GM12873 (cell line): ENCODE results near the gene DPP10.

Experiments used
- CTCF ChIP-seq: IDR thresholded peaks from 2 replicates; pipeline ENCODE4 v1.5.1; 2012; ENCODE audit warnings: low read depth, mild to moderate bottlenecking, moderate library complexity, low read length, control low read depth; ENCODE audit not compliant: insufficient read depth; ENCODE audit errors: missing control alignments

The DPP10 gene

GRCh38 chr2:115083711-115084110, 641.3 kb downstream of the DPP10 start:
- TF ChIP-seq CTCF: no peak

GRCh38 chr2:115084446-115084845, 642.0 kb downstream of the DPP10 start:
- TF ChIP-seq CTCF: no peak

- TF ChIP-seq CTCF: no peak
These were observed 652.0 kb downstream of the DPP10 start for GRCh38 chr2:115094441-115094840.

- no peak for TF ChIP-seq CTCF
These were observed 663.5 kb downstream of the DPP10 start for GRCh38 chr2:115105966-115106365.

GRCh38 chr2:115115135-115115534, 672.7 kb downstream of the DPP10 start:
- TF ChIP-seq CTCF: no peak

- no peak for TF ChIP-seq CTCF
These were observed 675.9 kb downstream of the DPP10 start for GRCh38 chr2:115118306-115118705.

- no peak for TF ChIP-seq CTCF
These were observed 676.6 kb downstream of the DPP10 start for GRCh38 chr2:115119086-115119485.
